H1 (cell line): ENCODE measurements around the gene TBCEL. TPM values are rescaled to one million over a fixed set of nuclear protein-coding genes. Genes with fewer than 3 reads are reported as not detected.

Experiments
- KDM1A ChIP-seq: fragments of 200-600, 300-600 bp; sonication (generic); IDR thresholded peaks from 2 replicates; pipeline ENCODE4 v1.7.1; 2016; ENCODE audit warnings: mild to moderate bottlenecking, low read length, borderline replicate concordance
- NRF1 ChIP-seq: IDR thresholded peaks from 2 replicates; pipeline ENCODE4 v1.6.1; 2011; ENCODE audit warnings: mild to moderate bottlenecking, low read depth, low read length, improper control_type of control experiment
- POLR2A ChIP-seq, 2 experiments: IDR thresholded peaks; 1 replicate in 1 of 2; 2 replicates in 1 of 2; pipeline ENCODE4 v1.6.1; 2011; ENCODE audit warnings: low read depth in 2 of 2, low read length in 2 of 2, mild to moderate bottlenecking in 2 of 2; ENCODE audit errors: control extremely low read depth in 1 of 2
- polyA plus RNA-seq, 7 experiments: library from polyadenylated mRNA; depleted of rRNA in 3 of 7; stranded (reverse) in 5 of 7; unstranded in 2 of 7; fragments of >200 nt in 5 of 7; fragments of 200-250 nt in 2 of 7; gene quantifications; 1 replicate in 5 of 7; 2 replicates in 1 of 7; 4 replicates in 1 of 7; pipeline versions ENCODE4 v1.2.1 to v1.2.3, GENCODE V29; 2011 to 2013; ENCODE audit warnings: missing spikeins in 2 of 7, mixed read lengths in 2 of 7
- total RNA-seq: library from RNA; stranded (reverse); fragmentation: NEBNext Ultra II Directional; extraction: Animal tissue kit (Norgen Biotek cat#: 25700); gene quantifications from 2 replicates; pipeline ENCODE4 v1.2.1, GENCODE V29; 2021
- TF ChIP-seq, protein P1 (sequence below): fragments of 300-600 bp; sonication (generic); IDR thresholded peaks from 2 replicates; pipeline ENCODE4 v1.7.1; 2012; ENCODE audit warnings: low read length, moderate library complexity, mild to moderate bottlenecking, inconsistent platforms; ENCODE audit not compliant: insufficient replicate concordance
- TF ChIP-seq, protein P2 (sequence below): IDR thresholded peaks from 2 replicates; pipeline ENCODE4 v1.6.1; 2011; ENCODE audit warnings: low read depth, mild to moderate bottlenecking, low read length; ENCODE audit not compliant: insufficient read depth
- TF ChIP-seq, protein P3 (sequence below): IDR thresholded peaks from 2 replicates; pipeline ENCODE4 v1.6.1; 2011; ENCODE audit warnings: low read length, improper control_type of control experiment
- TF ChIP-seq, protein P4 (sequence below): IDR thresholded peaks from 2 replicates; pipeline ENCODE4 v1.6.1; 2012; ENCODE audit warnings: inconsistent platforms

Gene TBCEL
- total and polyA plus RNA-seq, 2 of the 8 experiments (the other 6 are each of a cell fraction or from before 2014, with no cell fraction given) = 3.9 to 16.0 TPM

DNA sequence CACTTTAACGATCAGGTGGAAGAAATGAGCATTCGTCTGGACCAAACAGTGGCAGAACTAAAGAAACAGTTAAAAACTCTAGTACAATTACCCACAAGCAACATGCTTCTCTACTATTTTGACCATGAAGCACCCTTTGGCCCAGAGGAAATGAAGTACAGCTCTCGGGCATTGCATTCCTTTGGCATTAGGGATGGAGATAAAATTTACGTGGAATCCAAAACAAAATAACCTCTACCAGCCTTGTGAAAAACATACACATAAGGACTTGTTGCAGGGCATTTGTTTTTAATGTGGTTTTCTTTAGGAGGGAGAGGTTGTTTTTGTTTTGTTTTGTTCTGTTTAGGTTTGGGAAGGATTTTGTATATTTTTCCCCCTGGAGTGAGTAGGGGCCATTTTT lies 63.0 kb downstream of the TBCEL start (continued):
- TF ChIP-seq, protein P1, sequence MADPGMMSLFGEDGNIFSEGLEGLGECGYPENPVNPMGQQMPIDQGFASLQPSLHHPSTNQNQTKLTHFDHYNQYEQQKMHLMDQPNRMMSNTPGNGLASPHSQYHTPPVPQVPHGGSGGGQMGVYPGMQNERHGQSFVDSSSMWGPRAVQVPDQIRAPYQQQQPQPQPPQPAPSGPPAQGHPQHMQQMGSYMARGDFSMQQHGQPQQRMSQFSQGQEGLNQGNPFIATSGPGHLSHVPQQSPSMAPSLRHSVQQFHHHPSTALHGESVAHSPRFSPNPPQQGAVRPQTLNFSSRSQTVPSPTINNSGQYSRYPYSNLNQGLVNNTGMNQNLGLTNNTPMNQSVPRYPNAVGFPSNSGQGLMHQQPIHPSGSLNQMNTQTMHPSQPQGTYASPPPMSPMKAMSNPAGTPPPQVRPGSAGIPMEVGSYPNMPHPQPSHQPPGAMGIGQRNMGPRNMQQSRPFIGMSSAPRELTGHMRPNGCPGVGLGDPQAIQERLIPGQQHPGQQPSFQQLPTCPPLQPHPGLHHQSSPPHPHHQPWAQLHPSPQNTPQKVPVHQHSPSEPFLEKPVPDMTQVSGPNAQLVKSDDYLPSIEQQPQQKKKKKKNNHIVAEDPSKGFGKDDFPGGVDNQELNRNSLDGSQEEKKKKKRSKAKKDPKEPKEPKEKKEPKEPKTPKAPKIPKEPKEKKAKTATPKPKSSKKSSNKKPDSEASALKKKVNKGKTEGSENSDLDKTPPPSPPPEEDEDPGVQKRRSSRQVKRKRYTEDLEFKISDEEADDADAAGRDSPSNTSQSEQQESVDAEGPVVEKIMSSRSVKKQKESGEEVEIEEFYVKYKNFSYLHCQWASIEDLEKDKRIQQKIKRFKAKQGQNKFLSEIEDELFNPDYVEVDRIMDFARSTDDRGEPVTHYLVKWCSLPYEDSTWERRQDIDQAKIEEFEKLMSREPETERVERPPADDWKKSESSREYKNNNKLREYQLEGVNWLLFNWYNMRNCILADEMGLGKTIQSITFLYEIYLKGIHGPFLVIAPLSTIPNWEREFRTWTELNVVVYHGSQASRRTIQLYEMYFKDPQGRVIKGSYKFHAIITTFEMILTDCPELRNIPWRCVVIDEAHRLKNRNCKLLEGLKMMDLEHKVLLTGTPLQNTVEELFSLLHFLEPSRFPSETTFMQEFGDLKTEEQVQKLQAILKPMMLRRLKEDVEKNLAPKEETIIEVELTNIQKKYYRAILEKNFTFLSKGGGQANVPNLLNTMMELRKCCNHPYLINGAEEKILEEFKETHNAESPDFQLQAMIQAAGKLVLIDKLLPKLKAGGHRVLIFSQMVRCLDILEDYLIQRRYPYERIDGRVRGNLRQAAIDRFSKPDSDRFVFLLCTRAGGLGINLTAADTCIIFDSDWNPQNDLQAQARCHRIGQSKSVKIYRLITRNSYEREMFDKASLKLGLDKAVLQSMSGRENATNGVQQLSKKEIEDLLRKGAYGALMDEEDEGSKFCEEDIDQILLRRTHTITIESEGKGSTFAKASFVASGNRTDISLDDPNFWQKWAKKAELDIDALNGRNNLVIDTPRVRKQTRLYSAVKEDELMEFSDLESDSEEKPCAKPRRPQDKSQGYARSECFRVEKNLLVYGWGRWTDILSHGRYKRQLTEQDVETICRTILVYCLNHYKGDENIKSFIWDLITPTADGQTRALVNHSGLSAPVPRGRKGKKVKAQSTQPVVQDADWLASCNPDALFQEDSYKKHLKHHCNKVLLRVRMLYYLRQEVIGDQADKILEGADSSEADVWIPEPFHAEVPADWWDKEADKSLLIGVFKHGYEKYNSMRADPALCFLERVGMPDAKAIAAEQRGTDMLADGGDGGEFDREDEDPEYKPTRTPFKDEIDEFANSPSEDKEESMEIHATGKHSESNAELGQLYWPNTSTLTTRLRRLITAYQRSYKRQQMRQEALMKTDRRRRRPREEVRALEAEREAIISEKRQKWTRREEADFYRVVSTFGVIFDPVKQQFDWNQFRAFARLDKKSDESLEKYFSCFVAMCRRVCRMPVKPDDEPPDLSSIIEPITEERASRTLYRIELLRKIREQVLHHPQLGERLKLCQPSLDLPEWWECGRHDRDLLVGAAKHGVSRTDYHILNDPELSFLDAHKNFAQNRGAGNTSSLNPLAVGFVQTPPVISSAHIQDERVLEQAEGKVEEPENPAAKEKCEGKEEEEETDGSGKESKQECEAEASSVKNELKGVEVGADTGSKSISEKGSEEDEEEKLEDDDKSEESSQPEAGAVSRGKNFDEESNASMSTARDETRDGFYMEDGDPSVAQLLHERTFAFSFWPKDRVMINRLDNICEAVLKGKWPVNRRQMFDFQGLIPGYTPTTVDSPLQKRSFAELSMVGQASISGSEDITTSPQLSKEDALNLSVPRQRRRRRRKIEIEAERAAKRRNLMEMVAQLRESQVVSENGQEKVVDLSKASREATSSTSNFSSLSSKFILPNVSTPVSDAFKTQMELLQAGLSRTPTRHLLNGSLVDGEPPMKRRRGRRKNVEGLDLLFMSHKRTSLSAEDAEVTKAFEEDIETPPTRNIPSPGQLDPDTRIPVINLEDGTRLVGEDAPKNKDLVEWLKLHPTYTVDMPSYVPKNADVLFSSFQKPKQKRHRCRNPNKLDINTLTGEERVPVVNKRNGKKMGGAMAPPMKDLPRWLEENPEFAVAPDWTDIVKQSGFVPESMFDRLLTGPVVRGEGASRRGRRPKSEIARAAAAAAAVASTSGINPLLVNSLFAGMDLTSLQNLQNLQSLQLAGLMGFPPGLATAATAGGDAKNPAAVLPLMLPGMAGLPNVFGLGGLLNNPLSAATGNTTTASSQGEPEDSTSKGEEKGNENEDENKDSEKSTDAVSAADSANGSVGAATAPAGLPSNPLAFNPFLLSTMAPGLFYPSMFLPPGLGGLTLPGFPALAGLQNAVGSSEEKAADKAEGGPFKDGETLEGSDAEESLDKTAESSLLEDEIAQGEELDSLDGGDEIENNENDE = no peak
- TF ChIP-seq NRF1 (no peak), KDM1A (no peak), POLR2A (IDR thresholded peaks at IDR 0.05; ENCODE audit: control extremely low read depth in 1 of 2, low read depth in 2 of 2, low read length in 2 of 2) (no peak)
- TF ChIP-seq, protein P2, sequence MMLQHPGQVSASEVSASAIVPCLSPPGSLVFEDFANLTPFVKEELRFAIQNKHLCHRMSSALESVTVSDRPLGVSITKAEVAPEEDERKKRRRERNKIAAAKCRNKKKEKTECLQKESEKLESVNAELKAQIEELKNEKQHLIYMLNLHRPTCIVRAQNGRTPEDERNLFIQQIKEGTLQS = no peak
- TF ChIP-seq, protein P3, sequence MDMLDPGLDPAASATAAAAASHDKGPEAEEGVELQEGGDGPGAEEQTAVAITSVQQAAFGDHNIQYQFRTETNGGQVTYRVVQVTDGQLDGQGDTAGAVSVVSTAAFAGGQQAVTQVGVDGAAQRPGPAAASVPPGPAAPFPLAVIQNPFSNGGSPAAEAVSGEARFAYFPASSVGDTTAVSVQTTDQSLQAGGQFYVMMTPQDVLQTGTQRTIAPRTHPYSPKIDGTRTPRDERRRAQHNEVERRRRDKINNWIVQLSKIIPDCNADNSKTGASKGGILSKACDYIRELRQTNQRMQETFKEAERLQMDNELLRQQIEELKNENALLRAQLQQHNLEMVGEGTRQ = no peak
- TF ChIP-seq, protein P4, sequence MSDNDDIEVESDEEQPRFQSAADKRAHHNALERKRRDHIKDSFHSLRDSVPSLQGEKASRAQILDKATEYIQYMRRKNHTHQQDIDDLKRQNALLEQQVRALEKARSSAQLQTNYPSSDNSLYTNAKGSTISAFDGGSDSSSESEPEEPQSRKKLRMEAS = no peak
